ENCODE measurements around the gene ZNF70. TPM values are rescaled to one million over a fixed set of nuclear protein-coding genes. Genes with fewer than 3 reads are reported as not detected.
A peak's percentile ranks its signal among the peaks of the same experiment; 100 is the strongest.

ZNF70 gene
- total RNA-seq, 2 experiments from 2014 or later: 1.3 to 1.9 TPM

GRCh38 chr22:23750367-23750713 is 572 bp downstream of the ZNF70 start:
- intact Hi-C loops (cut with DNase I, micrococcal nuclease): loop anchor here in 1 of 2 experiments (2.0 kb wide), 1 partner anchor 36 kb away; the partner anchor contains the start of gene SMARCB1

GRCh38 chr22:23749841-23750301 is 1.0 kb downstream of the ZNF70 start:
- Mint-ChIP-seq H3K4me3 (peak overlapping the region; percentile 81), H3K36me3 (ENCODE audit: low read depth) (peaks cover 14% of the 10 kb centered on the region), H3K4me1 (ENCODE audit: low read depth) (peaks cover 12% of the 10 kb centered on the region), H3K27me3 (no peaks in the 10 kb centered on the region), H3K9me3 (no peaks in the 10 kb centered on the region), H3K27ac (peak overlapping the region; percentile 16)
- ATAC-seq (ENCODE audit: poor library complexity) (no peak), DNase-seq (no peak)
- Histone ChIP-seq H3K36me3 (ENCODE audit: insufficient read depth, low read length) (peaks cover 3% of the 10 kb centered on the region), H3K9me3 (ENCODE audit: control insufficient read depth in 1 of 2, insufficient read depth in 1 of 2, low read length in 2 of 2) (no peaks in the 10 kb centered on the region), H3K27ac (ENCODE audit: low read depth in 1 of 2, low read length in 2 of 2) (no peak overlapping the region), H3K27me3 (ENCODE audit: control insufficient read depth in 1 of 2, insufficient read depth in 2 of 2, low read length in 2 of 2) (no peaks in the 10 kb centered on the region), H3K4me1 (ENCODE audit: insufficient read depth, low read length) (peaks cover 17% of the 10 kb centered on the region), H3K4me3 (ENCODE audit: low read length) (no peak overlapping the region)
- POLR2A ChIA-PET: interaction anchor here (1.1 to 1.6 kb wide), 2 partner anchors 52 to 54 kb away, joined by 5 to 6 read pairs; no protein-coding TSS in a partner anchor
- CTCF ChIA-PET: interaction anchor here (0.7 kb wide), 1 partner anchor 32 kb away, joined by 3 read pairs; no protein-coding TSS in a partner anchor
- intact Hi-C loops (cut with DNase I, micrococcal nuclease): loop anchor here in 1 of 2 experiments (2.0 kb wide), 1 partner anchor 37 kb away; the partner anchor contains the start of gene SMARCB1
- TF ChIP-seq, protein P1, sequence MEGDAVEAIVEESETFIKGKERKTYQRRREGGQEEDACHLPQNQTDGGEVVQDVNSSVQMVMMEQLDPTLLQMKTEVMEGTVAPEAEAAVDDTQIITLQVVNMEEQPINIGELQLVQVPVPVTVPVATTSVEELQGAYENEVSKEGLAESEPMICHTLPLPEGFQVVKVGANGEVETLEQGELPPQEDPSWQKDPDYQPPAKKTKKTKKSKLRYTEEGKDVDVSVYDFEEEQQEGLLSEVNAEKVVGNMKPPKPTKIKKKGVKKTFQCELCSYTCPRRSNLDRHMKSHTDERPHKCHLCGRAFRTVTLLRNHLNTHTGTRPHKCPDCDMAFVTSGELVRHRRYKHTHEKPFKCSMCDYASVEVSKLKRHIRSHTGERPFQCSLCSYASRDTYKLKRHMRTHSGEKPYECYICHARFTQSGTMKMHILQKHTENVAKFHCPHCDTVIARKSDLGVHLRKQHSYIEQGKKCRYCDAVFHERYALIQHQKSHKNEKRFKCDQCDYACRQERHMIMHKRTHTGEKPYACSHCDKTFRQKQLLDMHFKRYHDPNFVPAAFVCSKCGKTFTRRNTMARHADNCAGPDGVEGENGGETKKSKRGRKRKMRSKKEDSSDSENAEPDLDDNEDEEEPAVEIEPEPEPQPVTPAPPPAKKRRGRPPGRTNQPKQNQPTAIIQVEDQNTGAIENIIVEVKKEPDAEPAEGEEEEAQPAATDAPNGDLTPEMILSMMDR (IDR thresholded peaks at IDR 0.05): no peak

More at GRCh38 chr22:23750367-23750713, 572 bp downstream of the ZNF70 start:
- H3K36me3 Mint-ChIP-seq (ENCODE audit: low read depth): peaks cover 9% of the 10 kb centered on the region
- ChIA-PET POLR2A (interaction anchor here (0.6 to 1.6 kb wide), 12 partner anchors 13 to 143 kb away, joined by 3 to 11 read pairs (median 5); partner anchors contain the start of genes CHCHD10, MIF, SLC2A11 and SMARCB1), CTCF (interaction anchor here (0.6 to 1.4 kb wide), 3 partner anchors 16 to 144 kb away, joined by 3 read pairs; partner anchors contain the start of gene MIF)
- H3K9me3 ChIP-seq (ENCODE audit: control insufficient read depth in 1 of 2, insufficient read depth in 1 of 2, low read length in 2 of 2): no peaks in the 10 kb centered on the region
- H3K36me3 ChIP-seq (ENCODE audit: insufficient read depth, low read length): no peaks in the 10 kb centered on the region
- H3K27ac ChIP-seq (ENCODE audit: low read depth in 1 of 2, low read length in 2 of 2): peak overlapping the region in 1 of 2 donors; percentile 48
- H3K4me3 Mint-ChIP-seq: peak overlapping the region; percentile 81
- peak overlapping the region; percentile 72 for H3K4me3 ChIP-seq (ENCODE audit: low read length)
- H3K9me3 Mint-ChIP-seq: no peaks in the 10 kb centered on the region
- DNase-seq (no peak), ATAC-seq (ENCODE audit: poor library complexity) (no peak)
- H3K27me3 Mint-ChIP-seq: no peaks in the 10 kb centered on the region
- peaks cover 12% of the 10 kb centered on the region for H3K4me1 Mint-ChIP-seq (ENCODE audit: low read depth)
- peaks cover 17% of the 10 kb centered on the region for H3K4me1 ChIP-seq (ENCODE audit: insufficient read depth, low read length)
- TF ChIP-seq, protein P1 (IDR thresholded peaks at IDR 0.05): no peak
- no peaks in the 10 kb centered on the region for H3K27me3 ChIP-seq (ENCODE audit: control insufficient read depth in 1 of 2, insufficient read depth in 2 of 2, low read length in 2 of 2)
- H3K27ac Mint-ChIP-seq: peak overlapping the region; percentile 16

DNA sequence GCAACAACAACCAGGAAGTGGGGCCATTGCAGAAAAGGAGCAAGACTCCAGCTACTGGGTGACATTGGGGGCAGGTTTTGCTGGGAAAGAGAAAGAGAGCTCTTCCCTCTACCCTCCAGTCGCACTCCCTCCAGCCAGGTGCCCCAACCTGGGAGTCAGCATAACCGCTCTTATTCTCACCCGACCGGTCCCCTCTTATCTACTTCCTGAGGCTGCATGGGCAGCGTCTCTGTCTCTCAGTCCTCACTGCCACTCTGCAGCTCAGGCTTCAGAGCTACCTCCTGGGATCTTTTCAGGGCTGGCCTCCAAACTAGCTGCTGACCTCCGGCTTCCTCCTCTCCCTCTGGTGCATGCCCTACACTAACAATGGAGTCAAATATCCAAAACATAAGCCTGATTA is 5.1 kb downstream of the ZNF70 start:
- Histone ChIP-seq H3K9me3 (ENCODE audit: control insufficient read depth in 1 of 2, insufficient read depth in 1 of 2, low read length in 2 of 2) (peaks cover 0 to 15% of the 10 kb centered on the region in 2 experiments), H3K27me3 (ENCODE audit: control insufficient read depth in 1 of 2, insufficient read depth in 2 of 2, low read length in 2 of 2) (no peaks in the 10 kb centered on the region), H3K36me3 (ENCODE audit: insufficient read depth, low read length) (peaks cover 25% of the 10 kb centered on the region), H3K4me3 (ENCODE audit: low read length) (no peak overlapping the region), H3K27ac (ENCODE audit: low read depth in 1 of 2, low read length in 2 of 2) (no peak overlapping the region), H3K4me1 (ENCODE audit: insufficient read depth, low read length) (peaks cover 11% of the 10 kb centered on the region)
- Mint-ChIP-seq H3K4me3 (no peak overlapping the region), H3K9me3 (no peaks in the 10 kb centered on the region), H3K27ac (no peak overlapping the region), H3K36me3 (ENCODE audit: low read depth) (peaks cover 41% of the 10 kb centered on the region), H3K4me1 (ENCODE audit: low read depth) (peaks cover 12% of the 10 kb centered on the region), H3K27me3 (no peaks in the 10 kb centered on the region)
- CTCF ChIA-PET: no interaction called here
- POLR2A ChIA-PET: no interaction called here
- intact Hi-C loops (cut with DNase I, micrococcal nuclease): no loop called here
- TF ChIP-seq, protein P1 (IDR thresholded peaks at IDR 0.05): no peak
- ATAC-seq (ENCODE audit: poor library complexity) (no peak), DNase-seq (no peak)

Data from CD4-positive, alpha-beta T cell (primary cell).